ENCODE results near the gene CACNG1.
"Not testable (repeated sequence)": the region's sequence is repeated elsewhere in the genome, so short reads cannot be mapped to it uniquely, and the experiment has no call there.

Gene CACNG1

DNA sequence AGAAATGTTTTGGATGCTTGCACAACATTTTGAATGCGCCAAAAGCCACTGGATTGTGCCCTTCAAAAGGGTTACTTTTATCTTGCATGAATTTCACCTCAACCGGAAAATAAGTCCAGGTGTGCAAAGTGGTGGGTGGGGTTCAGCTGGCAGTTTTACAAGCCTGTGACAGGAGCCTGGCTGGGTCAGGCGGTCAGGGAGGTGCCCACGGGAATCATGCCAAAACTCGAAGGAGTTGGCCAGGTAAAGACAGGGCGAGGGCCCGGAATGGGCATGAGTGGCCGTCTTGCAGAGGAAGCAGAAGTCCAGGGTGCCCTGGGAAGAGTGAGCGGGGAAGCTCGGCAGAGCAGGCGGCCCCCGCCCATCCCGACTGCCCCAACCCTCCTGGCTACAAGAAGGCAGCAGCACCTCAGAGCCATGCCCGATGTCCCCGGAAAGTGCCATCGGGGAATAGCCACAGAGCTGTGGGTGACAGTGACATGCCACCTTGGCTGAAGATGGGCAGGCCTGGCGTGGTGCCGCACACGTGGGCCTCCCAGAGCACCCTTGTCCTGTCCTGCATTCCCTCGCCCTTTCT, 19.1 kb upstream of the CACNG1 start:
- DNase-seq (ENCODE audit: low spot score): no peak

DNA sequence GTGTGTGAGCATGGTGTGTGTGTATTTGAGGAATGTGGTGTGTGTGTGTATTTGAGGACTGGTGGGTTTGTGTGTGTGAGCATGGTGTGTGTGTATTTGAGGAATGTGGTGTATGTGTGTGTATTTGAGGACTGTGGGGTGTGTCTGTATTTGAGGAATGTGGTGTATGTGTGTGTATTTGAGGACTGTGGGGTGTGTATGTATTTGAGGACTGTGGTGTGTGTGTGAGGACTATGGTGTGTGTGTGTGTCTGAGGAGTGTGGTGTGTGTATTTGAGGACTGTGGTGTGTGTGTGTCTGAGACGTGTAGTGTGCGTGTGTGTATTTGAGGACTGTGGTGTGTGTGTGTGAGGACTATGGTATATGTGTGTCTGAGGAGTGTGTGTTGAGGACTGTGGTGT, 18.0 kb upstream of the CACNG1 start:
- no peak for DNase-seq (ENCODE audit: low spot score)

DNA sequence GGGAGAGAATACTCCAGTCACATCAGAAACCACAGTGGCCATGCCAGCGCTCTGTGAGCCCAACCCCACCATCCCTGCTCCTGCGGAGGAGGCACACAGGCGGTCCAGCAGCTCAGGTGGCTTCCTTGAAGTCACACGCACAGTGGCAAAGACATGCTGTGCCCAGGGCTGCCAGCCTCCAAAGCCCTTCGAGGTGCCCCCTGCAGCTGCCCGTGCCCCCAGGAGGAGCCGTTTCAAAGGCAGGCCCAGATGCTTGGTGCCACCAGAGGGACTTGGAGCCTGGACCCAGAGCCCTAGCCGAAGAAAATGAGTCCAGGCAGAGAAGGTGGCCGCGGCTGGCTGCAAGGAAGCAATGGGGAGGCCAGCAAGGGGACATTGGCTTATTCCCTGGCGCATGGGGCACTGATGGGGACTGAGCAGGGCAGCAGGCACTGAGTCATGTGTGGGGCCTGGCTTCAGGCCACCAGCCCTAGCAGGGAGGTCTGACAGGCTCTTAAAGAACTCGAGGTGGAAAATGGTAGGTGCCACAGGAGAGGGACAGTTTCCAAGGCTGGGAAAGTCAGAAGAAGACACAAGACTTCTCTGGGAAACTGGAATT, 17.2 kb upstream of the CACNG1 start:
- no peak for DNase-seq (ENCODE audit: low spot score)

DNA sequence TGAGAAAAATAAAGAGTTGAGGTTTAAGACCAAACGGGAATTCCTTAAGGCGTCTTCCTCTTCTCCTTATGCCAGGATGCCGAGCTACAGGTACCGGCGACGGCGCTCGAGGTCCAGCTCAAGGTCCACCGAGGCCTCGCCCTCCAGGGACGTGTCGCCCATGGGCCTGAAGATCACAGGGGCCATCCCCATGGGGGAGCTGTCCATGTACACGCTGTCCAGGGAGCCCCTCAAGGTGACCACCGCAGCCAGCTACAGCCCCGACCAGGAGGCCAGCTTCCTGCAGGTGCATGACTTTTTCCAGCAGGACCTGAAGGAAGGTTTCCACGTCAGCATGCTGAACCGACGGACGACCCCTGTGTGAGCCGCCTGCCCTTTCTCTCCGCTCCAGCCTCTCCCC, 13.7 kb upstream of the CACNG1 start:
- DNase-seq (ENCODE audit: low spot score): no peak

DNA sequence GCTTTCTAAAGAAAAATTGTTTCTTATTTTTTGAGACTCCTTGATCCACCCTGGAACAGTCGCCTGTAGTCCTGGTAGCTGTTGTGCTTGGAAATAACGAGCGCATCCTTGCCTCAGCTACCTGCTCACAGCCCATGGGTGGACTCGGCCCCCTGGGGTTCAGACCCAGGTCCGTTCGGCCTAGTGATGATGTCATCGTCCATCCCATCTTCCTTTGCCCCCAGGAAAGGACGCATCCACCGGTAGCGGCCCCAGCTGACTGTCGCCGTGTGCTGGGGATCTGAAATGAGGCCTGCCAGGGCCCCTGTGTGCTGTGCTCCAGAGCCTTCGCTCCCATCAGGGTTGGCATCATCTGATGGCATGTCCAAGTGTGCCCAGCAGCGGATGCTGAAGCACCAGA, 12.0 kb upstream of the CACNG1 start:
- no peak for DNase-seq (ENCODE audit: low spot score)

DNA sequence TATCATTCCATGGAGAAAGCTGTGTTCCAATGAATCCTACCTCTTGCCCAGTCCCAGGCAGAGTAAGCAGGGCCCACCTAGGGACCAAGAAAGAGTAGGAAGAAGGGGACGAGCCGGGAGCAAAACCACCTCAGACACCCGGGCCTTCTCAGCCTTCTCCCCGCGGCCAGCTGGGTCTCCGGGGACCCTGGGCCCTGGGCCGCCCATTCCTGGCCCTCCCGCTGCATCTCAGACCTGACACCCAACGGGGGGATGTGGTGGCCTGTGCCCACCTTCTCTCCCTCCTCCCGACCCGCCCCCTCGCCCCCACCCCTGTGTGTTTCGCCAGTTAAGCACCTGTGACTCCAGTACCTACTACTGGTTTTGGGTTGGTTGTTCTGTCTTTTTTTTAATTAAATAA, 11.4 kb upstream of the CACNG1 start:
- DNase-seq (ENCODE audit: low spot score): no peak

DNA sequence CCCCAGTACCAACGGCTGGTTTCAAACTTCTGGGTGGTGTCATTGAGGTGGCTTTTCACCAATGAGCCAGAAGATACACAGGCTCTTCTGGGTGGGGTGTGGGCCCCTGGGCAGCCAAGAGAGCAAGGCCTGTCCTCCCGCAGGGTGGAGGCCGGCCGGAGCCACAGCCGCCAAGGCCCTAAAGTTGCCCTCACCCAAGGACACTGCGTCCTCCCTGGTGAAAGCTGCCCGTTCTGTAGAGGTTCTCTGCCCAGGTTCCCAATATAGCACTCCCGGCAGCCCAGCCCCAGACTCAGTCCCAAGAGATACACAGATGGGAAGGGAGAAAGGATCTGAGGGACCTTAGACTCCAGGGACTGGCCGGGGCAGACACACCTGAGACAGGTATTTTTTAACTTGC, 10.7 kb upstream of the CACNG1 start:
- no peak for DNase-seq (ENCODE audit: low spot score)

DNA sequence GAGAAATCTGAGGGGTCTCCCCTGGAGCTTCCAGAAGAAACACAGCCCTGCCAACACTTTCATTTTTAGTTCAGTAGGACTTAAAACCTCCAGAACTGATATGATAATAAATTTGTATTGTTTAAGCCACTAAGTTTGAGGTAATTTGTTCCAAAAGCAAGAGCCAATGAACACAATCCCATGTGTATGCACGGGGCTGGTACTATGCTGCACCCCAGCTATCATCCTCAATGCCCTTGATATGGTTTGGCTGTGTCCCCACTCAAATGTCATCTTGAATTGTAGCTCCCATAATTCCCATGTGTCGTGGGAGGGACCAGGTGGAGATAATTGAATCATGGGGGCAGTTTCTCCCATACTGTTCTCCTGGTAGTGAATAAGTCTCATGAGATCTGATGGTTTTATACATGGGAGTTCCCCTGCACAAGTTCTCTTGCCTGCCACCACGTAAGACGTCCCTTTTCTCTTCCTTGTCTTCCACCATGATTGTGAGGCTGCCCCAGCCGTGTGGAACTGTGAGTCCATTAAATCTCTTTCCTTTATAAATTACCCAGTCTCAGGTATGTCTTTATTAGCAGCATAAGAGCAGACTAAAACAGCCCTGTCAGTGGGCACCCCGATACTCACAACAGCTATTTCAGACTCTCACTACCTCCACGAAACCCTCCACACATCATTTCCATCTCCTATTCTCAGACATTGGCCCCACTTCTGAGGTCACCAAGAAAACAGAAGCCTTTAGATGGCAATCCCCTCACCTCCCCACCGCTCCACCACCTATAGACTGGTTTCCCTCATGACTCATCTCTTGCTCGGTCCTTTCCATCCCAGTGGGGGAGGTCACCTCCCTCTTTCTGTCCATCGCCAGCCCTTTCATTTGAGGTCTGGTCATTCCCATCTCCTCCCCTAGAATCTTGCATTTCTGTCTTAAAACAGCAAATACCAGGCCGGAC, 8.9 kb upstream of the CACNG1 start:
- no peak for DNase-seq (ENCODE audit: low spot score)

DNA sequence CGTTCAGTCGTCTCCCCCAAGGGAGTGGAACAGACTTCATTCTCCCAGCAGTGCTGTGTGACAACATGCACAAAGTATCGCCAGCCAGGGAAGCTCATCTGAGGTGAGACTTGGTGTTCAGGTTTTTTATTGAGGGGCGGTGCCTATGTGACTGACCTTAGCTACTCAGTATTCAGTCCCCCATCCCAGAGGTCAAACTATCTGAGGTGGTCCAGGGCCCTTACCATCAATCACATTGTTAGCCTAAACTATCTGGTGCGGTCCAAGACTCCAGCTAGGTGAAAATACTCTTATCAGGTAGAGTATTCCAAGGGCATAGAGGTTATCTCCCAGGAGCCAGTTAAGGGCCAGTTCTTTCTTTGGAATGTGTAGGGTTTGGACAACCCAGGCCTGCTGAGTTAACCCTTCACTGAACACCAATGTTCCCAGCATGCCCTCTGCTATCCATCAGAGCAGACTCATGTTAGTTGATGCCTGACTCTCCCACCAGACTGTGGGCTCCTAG, 5.4 kb upstream of the CACNG1 start:
- DNase-seq (ENCODE audit: low spot score): no peak

DNA sequence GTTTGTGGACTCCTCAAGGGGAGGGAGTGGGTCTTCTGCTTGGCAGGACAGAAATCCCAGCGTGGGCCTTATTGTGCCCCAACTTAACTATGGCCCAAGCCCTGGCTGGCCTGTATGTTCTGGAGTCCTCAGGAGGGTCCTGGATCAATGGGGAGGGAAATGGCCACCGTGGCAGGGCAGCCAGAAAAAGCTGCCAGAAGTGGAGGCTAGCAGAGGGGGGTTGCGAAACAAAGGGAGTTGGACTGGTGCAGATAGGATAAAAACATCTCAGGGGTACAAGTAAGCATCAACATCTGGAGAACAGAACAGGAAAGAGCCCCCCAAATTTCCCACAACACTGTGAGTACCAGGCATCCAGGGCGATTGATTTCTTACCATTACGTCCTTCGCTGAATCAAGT, 3.7 kb upstream of the CACNG1 start:
- no peak for DNase-seq (ENCODE audit: low spot score)

DNA sequence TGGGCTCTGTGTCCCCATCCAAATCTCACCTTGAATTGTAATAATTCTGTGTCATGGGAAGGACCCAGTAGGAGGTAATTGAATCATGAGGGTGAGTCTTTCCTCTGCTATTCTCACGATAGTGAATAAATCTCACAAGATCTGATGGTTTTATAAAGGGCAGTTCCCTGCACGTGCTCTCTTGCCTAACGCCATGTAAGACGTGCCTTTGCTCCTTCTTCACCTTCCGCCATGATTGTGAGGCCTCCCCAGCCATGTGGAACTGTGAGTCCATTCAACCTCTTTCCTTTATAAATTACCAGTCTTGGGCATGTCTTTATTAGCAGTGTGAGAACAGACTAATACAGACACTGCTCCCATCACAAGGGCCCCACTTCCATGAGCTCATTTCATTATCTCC, 3.2 kb upstream of the CACNG1 start:
- not testable (repeated sequence) for DNase-seq (ENCODE audit: low spot score)

DNA sequence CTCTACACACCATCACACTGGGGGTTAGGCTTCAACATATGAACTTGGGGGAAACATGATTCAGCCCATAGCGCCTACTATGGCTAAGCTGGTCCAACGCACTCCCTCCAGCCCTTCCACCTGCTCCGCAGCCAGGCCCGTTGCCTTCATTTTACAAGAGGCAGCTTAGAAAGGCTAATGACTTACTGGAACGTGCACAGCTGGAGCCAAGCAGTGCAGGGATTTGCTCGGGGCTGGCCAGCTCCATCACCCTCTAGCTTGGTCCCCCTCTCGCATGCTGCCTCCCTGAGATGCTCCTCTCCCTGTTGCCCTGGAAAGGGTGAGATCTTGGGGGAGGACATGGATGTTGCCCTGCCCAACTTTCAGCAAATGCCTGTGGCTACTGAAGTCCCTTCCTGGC, 2.8 kb upstream of the CACNG1 start:
- no peak for DNase-seq (ENCODE audit: low spot score)

DNA sequence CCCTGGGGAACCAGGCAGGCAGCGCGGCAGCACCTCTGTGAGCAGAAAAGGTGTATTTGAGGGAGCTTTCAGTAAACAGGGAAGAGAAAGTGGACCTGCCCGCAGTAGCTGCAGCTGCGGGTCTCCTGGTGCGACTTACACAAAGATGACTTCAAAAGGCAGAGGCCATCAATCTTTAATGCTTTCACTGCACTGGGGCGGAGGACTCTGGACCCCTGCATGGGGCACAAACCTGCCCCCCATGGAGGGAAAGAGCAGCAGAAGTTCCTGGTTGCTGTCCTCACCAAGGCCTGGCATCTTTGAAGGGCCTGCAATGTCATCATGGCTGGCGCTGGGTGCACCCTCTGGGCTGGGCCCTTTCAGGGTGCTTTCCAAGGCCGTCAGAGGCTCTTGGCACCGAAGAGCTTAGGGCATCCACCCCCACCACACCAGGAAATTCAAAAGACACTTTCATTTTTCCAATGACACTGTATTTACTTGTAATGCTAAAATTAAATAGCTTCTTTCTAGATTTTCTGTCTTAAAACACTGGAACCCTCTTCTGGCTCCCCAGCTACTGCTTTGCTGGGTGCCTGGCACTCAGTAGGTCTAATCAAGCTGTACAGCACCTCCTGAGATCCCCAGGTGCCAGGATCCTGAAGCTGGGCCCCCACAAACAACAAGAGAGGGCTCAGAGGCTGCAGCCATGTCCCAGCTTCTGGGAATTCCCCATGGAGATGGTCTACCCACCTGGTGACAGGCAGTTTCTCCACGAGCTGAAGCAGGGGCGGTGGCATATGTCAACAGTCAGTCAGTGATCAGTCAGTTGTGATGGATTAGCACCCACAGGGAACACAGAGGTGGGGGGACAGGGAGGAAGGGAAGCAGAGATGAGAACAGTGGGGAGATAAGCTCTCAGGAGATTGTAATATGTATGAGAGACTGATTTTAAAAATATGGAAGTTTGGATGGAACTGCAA, 2.1 kb upstream of the CACNG1 start:
- no peak for DNase-seq (ENCODE audit: low spot score)

DNA sequence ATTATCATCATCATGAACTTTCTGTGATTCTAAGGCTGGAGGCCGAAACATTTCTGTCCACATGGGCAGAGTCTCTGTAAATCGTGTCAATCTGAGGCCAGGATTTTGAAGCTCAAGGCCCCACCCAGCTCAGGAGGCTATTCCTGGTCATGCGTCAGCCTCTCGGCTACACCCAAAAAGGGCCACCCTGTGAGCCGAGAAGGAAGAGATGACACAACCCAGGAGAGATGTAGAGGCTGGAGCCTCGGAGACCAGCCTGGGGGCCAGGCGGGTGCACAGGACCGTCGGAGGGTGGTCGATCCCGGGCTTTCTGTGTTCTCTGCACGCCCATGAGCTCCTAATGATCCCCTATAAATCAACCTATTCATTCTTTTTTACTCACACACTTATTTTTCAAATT, 1.1 kb upstream of the CACNG1 start:
- no peak for DNase-seq (ENCODE audit: low spot score)

DNA sequence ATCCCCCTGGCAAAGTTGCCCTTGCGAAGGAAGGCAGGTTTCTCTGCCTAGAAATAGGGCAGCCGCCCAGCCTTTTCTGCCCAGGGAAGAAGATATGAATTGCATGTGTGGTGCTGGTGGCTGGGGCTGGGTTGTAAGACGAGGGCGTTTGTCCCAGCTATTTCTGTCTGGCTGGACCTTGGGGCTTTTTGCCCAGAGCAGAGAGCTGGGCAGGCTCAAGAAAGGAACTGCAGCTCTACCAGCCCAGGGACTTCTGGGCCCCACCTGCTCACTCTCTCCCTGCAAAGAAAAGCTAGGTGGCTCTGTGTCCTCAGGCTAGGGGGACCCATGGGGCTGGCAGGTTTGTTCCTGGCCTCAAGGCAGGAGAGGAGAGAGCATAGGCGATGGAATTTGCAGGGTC, 586 bp downstream of the CACNG1 start:
- DNase-seq (ENCODE audit: low spot score): no peak

DNA sequence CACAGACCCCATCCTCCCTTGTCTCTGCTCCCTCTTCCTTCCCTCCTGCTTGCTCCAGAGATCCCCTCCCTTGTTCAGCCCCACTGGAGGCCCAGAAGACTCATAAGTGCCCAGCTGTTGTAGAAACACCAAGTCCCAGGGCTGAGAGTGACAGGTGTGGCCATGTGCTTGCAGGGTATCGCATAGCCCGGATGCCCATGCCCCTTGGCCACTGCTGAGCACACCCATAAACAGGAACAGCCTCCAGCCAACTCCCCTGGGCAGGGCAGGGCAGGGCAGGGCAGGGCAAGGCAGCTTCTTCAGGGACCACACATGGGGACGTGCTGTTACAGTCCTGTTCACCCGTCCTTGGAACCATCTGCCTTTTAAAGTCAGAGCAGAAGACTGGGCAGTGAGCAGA, 2.0 kb downstream of the CACNG1 start:
- DNase-seq (ENCODE audit: low spot score): no peak

DNA sequence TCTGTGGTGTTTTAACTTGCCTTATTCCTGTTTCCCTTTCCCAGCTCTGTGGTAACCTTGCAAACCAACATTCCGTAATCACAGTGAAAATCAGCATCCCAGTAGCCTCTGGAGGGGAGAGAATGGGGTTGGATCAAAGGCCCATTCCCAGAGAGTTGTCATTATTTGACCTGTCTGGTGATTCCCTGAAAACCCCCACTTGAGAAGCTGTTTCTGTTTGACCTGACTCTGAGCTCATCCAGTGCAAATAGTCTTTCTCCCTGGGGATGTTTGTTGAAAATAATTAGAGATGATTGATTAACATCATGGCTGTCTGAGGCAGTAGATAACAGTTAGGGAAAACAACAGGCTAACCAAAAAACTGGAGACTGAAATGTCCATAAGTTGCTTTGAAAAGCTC, 3.0 kb downstream of the CACNG1 start:
- DNase-seq (ENCODE audit: low spot score): no peak

DNA sequence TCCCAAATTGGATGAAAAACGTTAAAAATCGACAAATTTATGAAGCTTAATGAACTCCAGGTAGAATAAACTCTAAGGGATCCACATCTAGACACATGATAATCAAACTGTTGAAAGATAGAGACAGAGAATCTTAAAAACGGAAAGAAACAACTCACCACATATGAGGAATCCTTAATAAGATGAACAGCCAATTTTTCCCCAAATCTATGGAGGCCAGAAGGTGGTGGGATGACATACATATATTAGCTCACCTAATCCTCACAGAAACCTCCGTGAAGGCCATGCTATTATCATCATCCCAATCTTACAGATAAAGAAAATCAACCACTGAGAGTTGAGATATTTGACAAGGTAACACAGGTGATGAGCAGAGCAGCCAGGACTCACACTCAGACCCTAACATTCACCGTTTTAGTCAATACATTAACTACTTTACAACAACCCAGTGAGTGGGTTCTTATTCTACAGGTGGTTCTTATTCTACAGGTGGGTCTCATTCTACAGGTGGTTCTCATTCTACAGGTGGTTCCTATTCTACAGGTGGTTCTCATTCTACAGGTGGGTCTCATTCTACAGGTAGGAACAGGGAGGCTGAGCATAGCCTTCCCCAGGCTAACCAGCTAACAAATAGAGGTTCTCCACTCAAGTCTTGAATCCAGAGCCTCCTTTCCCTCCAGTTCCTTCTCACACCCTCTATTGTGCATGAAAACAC, 4.8 kb downstream of the CACNG1 start:
- DNase-seq (ENCODE audit: low spot score): no peak

DNA sequence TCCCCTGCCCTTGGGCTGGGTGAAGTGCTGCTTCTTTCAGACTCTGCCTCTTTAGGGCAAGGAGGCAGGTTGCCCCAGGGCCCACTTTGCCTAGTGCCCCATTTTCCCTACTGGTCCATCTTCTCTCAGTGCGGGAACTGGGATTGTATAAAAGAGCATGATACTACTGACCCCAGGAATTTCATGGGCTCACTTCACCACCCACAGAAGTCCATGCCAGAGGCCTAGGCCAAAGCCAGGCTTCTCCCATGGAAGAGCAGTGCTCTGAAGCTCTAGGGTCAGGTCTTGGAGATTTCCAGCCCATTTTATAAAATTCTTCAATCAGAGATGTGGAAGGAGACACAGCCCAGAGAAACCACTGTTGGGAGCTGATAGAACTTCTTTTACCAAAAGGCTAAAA, 5.7 kb downstream of the CACNG1 start:
- DNase-seq (ENCODE audit: low spot score): no peak

DNA sequence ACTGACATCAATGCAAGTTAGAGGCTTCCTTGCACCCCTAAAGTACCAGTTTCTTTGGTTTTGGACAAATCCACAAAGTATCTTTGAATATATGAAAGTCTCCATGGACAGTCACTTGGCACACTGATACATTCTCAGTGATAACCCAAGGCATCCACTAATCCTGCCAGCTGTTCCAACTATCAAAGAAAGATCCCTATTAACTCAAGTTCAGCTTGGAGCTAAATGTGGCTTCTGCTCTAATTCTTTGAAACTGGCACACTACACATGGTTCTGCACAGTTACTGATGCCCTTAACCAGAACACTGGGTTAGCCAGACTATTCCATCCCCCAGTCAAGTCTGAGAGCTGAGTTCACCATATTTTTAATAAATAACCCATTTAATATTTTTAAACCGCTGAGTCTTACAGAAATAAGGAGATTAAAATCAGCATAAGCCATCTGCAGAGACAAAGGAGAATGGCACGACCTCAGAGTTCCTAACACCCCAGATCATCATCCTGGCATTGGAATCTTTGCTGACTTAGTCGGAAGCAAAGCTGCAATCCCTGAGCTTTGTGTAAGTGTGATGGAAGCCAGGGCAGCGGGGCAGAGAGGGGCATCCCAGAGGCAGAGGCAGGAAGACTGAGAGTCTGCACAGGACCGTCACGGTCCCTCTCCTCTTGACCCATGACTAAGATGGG, 6.3 kb downstream of the CACNG1 start:
- no peak for DNase-seq (ENCODE audit: low spot score)

DNA sequence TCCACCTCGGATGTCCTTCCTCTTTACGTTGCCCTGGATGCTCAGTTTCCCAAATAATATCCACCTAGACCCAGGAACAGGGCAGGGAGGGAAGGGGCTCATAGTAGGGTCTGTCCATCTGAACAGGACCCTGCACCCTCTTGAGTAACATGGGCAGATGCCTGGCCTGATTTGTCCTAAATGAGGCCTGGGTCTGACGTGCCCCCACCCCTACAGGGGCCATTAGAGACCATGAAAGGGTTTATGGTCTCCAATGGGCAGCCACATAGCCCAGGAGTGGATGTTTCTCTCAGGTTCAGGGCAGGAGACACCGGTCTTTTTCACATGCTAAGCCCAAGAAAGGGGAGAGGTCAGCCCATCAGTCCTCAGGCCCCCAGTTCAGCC, 6.8 kb downstream of the CACNG1 start:
- DNase-seq (ENCODE audit: low spot score): no peak
